ENCODE measurements around the gene GHR.

GRCh38 chr5:42518595-42519221 lies 95.5 kb downstream of the GHR start:
- TF ChIP-seq YY1 (IDR thresholded peaks at IDR 0.05; ENCODE audit: insufficient read depth, insufficient read length) (no peak), ZNF274 (IDR thresholded peaks at IDR 0.05; ENCODE audit: low read depth, low read length) (no peak)

Measured in NT2/D1 (cell line).